Subcutaneous abdominal adipose tissue (tissue), 5 donors: ENCODE measurements around the gene RAB3IL1.

Experiments used
- H3K27ac ChIP-seq: one replicate; pipeline ENCODE4 v1.7.0; 2013; ENCODE audit warnings: low read depth, mild to moderate bottlenecking, inconsistent platforms, low read length, moderate library complexity
- H3K27me3 ChIP-seq, 5 donors: one replicate each; pipeline ENCODE4 v1.7.0; 2013; ENCODE audit warnings: low read length in 5 of 5, inconsistent platforms in 1 of 5; ENCODE audit not compliant: control insufficient read depth in 5 of 5, insufficient read depth in 4 of 5
- H3K36me3 ChIP-seq, 5 donors: one replicate each; pipeline ENCODE4 v1.7.0; 2013; ENCODE audit warnings: low read length in 5 of 5; ENCODE audit not compliant: control insufficient read depth in 5 of 5, insufficient read depth in 5 of 5
- H3K4me1 ChIP-seq, 5 donors: one replicate each; pipeline ENCODE4 v1.7.0; 2013; ENCODE audit warnings: low read length in 5 of 5, mild to moderate bottlenecking in 3 of 5, moderate library complexity in 1 of 5; ENCODE audit not compliant: control insufficient read depth in 5 of 5, insufficient read depth in 5 of 5
- H3K4me3 ChIP-seq, 5 donors: one replicate each; pipeline ENCODE4 v1.7.0; 2013; ENCODE audit warnings: low read length in 5 of 5, low read depth in 1 of 5
- H3K9ac ChIP-seq, 5 donors: one replicate each; pipeline ENCODE4 v1.7.0; 2013; ENCODE audit warnings: low read length in 5 of 5, mild to moderate bottlenecking in 4 of 5, moderate library complexity in 3 of 5
- H3K9me3 ChIP-seq, 5 donors: one replicate each; pipeline ENCODE4 v1.7.0; 2013; ENCODE audit warnings: low read length in 5 of 5; ENCODE audit not compliant: control insufficient read depth in 5 of 5
- donor health status: healthy.
- donor health status: healthy.
- donor health status: healthy.
- donor health status: healthy.
- donor health status: healthy.

RAB3IL1 gene

GRCh38 chr11:61897387-61898246 is 19.7 kb downstream of the RAB3IL1 start:
- H3K27ac ChIP-seq: no peak overlapping the region
- H3K9me3 ChIP-seq: no peaks in the 10 kb centered on the region
- H3K27me3 ChIP-seq: no peaks in the 10 kb centered on the region

GRCh38 chr11:61896665-61897386 is 20.5 kb downstream of the RAB3IL1 start:
- Histone ChIP-seq H3K27me3 (no peaks in the 10 kb centered on the region), H3K9me3 (no peaks in the 10 kb centered on the region), H3K4me1 (peaks cover 0 to 29% (median 16%) of the 10 kb centered on the region in 5 donors), H3K9ac (no peak overlapping the region), H3K4me3 (no peak overlapping the region), H3K27ac (no peak overlapping the region), H3K36me3 (peaks cover 0 to 59% (median 33%) of the 10 kb centered on the region in 5 donors)

More at GRCh38 chr11:61897387-61898246, 19.7 kb downstream of the RAB3IL1 start:
- Histone ChIP-seq H3K4me1 (peaks cover 0 to 26% (median 14%) of the 10 kb centered on the region in 5 donors), H3K36me3 (peaks cover 0 to 66% (median 36%) of the 10 kb centered on the region in 5 donors), H3K4me3 (no peak overlapping the region), H3K9ac (no peak overlapping the region)

GRCh38 chr11:61895718-61896059 is 21.7 kb downstream of the RAB3IL1 start:
- H3K9me3 ChIP-seq: no peaks in the 10 kb centered on the region
- H3K27me3 ChIP-seq: no peaks in the 10 kb centered on the region
- no peak overlapping the region for H3K27ac ChIP-seq
- peaks cover 0 to 37% (median 21%) of the 10 kb centered on the region in 5 donors for H3K4me1 ChIP-seq
- H3K4me3 ChIP-seq: no peak overlapping the region
- no peak overlapping the region for H3K9ac ChIP-seq
- H3K36me3 ChIP-seq: peaks cover 0 to 48% (median 23%) of the 10 kb centered on the region in 5 donors

- H3K36me3 ChIP-seq: peaks cover 0 to 43% (median 19%) of the 10 kb centered on the region in 5 donors
- no peaks in the 10 kb centered on the region for H3K27me3 ChIP-seq
- peaks cover 0 to 42% (median 25%) of the 10 kb centered on the region in 5 donors for H3K4me1 ChIP-seq
- H3K27ac ChIP-seq: no peak overlapping the region
- H3K9me3 ChIP-seq: no peaks in the 10 kb centered on the region
- H3K9ac ChIP-seq: no peak overlapping the region
- no peak overlapping the region for H3K4me3 ChIP-seq
These were observed 22.2 kb downstream of the RAB3IL1 start for GRCh38 chr11:61895046-61895717.

- no peaks in the 10 kb centered on the region for H3K27me3 ChIP-seq
- H3K9me3 ChIP-seq: no peaks in the 10 kb centered on the region
- H3K4me3 ChIP-seq: no peak overlapping the region
- peak overlapping the region; percentile 50 for H3K27ac ChIP-seq
- H3K9ac ChIP-seq: no peak overlapping the region
- H3K4me1 ChIP-seq: peaks cover 0 to 48% (median 28%) of the 10 kb centered on the region in 5 donors
- peaks cover 0 to 33% (median 16%) of the 10 kb centered on the region in 5 donors for H3K36me3 ChIP-seq
These were observed 23.4 kb downstream of the RAB3IL1 start for GRCh38 chr11:61893981-61894380.

GRCh38 chr11:61892085-61892370 is 25.3 kb downstream of the RAB3IL1 start:
- peak overlapping the region in 4 of 5 donors; percentile 39 to 64 (median 50) for H3K4me3 ChIP-seq
- peak overlapping the region in 3 of 5 donors; percentile 1 to 53 (median 52) for H3K9ac ChIP-seq
- H3K4me1 ChIP-seq: peaks cover 12 to 62% (median 40%) of the 10 kb centered on the region in 5 donors
- H3K27me3 ChIP-seq: no peaks in the 10 kb centered on the region
- H3K36me3 ChIP-seq: peaks cover 0 to 18% (median 9%) of the 10 kb centered on the region in 5 donors
- H3K27ac ChIP-seq: peak overlapping the region; percentile 30
- H3K9me3 ChIP-seq: no peaks in the 10 kb centered on the region

- H3K9ac ChIP-seq: peak within 1 kb of the TSS; percentile 48 to 97 (median 94)
- H3K4me1 ChIP-seq: peaks cover 16 to 67% (median 45%) of the 10 kb centered on the region in 5 donors
- peak within 1 kb of the TSS; percentile 85 for H3K27ac ChIP-seq
- no peaks in the 10 kb centered on the region for H3K27me3 ChIP-seq
- H3K36me3 ChIP-seq: peaks cover 0 to 13% (median 5%) of the 10 kb centered on the region in 5 donors
- H3K9me3 ChIP-seq: no peaks in the 10 kb centered on the region
- peak within 1 kb of the TSS; percentile 77 to 97 (median 92) for H3K4me3 ChIP-seq
These were observed 25.9 kb downstream of the RAB3IL1 start, which contains the start of gene FADS3 for GRCh38 chr11:61891331-61892084. TSS of gene FADS3 (minus strand) at chr11:61891545. CDS start at chr11:61891381, 164 bp downstream.

- H3K4me3 ChIP-seq: peak overlapping the region; percentile 77 to 97 (median 92)
- H3K36me3 ChIP-seq: peaks cover 0 to 5% (median 3%) of the 10 kb centered on the region in 5 donors
- peak overlapping the region; percentile 48 to 97 (median 94) for H3K9ac ChIP-seq
- H3K27ac ChIP-seq: peak overlapping the region; percentile 85
- H3K27me3 ChIP-seq: no peaks in the 10 kb centered on the region
- H3K4me1 ChIP-seq: peaks cover 17 to 75% (median 53%) of the 10 kb centered on the region in 5 donors
- H3K9me3 ChIP-seq: no peaks in the 10 kb centered on the region
These were observed 26.6 kb downstream of the RAB3IL1 start for GRCh38 chr11:61890529-61891330.
